NCI-H82 treated with DMSO at 0.1 percent for 48 hours (cell line): ENCODE measurements around the gene ATF3.

Source experiments
- DNase-seq: peaks from one replicate; lab custom pipeline; 2025; ENCODE audit not compliant: unreplicated experiment; lab: John Stamatoyannopoulos, UW

ATF3 gene

GRCh38 chr1:212608392-212608958, at the start of gene ATF3:
ATF3 (plus strand) TSS chr1:212608761; CDS start chr1:212615022, 6,261 bp downstream.
- peak; percentile 98 for DNase-seq

- no peak for DNase-seq
Measured at GRCh38 chr1:212559929-212560328, 48.6 kb upstream of the ATF3 start.

GRCh38 chr1:212560933-212561460, 47.6 kb upstream of the ATF3 start:
- DNase-seq: no peak

- no peak for DNase-seq
Measured at GRCh38 chr1:212561501-212561931, 47.0 kb upstream of the ATF3 start.

- no peak for DNase-seq
Measured at GRCh38 chr1:212562771-212563170, 45.8 kb upstream of the ATF3 start.

- DNase-seq: no peak
Measured at GRCh38 chr1:212565079-212565478, 43.5 kb upstream of the ATF3 start.

GRCh38 chr1:212565571-212566305, 42.8 kb upstream of the ATF3 start:
- DNase-seq: no peak

GRCh38 chr1:212566522-212567479, 41.8 kb upstream of the ATF3 start:
- no peak for DNase-seq

- no peak for DNase-seq
Measured at GRCh38 chr1:212567638-212568037, 40.9 kb upstream of the ATF3 start.

- DNase-seq: no peak
Measured at GRCh38 chr1:212568978-212569537, 39.5 kb upstream of the ATF3 start.

- no peak for DNase-seq
Measured at GRCh38 chr1:212574732-212575131, 33.8 kb upstream of the ATF3 start.

GRCh38 chr1:212575333-212575732, 33.2 kb upstream of the ATF3 start:
- DNase-seq: no peak

- DNase-seq: no peak
Measured at GRCh38 chr1:212578041-212578440, 30.5 kb upstream of the ATF3 start.

- DNase-seq: no peak
Measured at GRCh38 chr1:212581034-212581433, 27.5 kb upstream of the ATF3 start.

- DNase-seq: no peak
Measured at GRCh38 chr1:212582291-212582690, 26.3 kb upstream of the ATF3 start.

- DNase-seq: no peak
Measured at GRCh38 chr1:212582808-212583615, 25.5 kb upstream of the ATF3 start.

- no peak for DNase-seq
Measured at GRCh38 chr1:212583643-212584042, 24.9 kb upstream of the ATF3 start.

- DNase-seq: no peak
Measured at GRCh38 chr1:212584092-212584886, 24.3 kb upstream of the ATF3 start.

GRCh38 chr1:212585210-212585609, 23.4 kb upstream of the ATF3 start:
- no peak for DNase-seq
